PC-3 (cell line): ENCODE results near the gene ANKRD66. TPM values are rescaled to one million over a fixed set of nuclear protein-coding genes. Genes with fewer than 3 reads are reported as not detected.
"Not testable (repeated sequence)": the region's sequence is repeated elsewhere in the genome, so short reads cannot be mapped to it uniquely, and the experiment has no call there.

ENCODE experiments used
- ATAC-seq: fragments of 200-7000 bp; cut with Tn5 transposase; 2 replicates; pipeline ENCODE4 v1.9.1; 2020; ENCODE audit warnings: mild to moderate bottlenecking, moderate library complexity
- BruUV-seq: library from RNA; stranded (reverse); fragments of 400-500 nt; replicated peaks from 2 replicates; lab custom pipeline; 2021; lab: Mats Ljungman, UMichigan
- CTCF ChIA-PET: fragments of 300-600 bp; sonication (Branson Sonifier 250); formaldehyde crosslinking; loops from one replicate; lab custom pipeline; 2022; ENCODE audit warnings: antibody characterized with exemption; lab: Charles Lee
- POLR2A ChIA-PET: fragments of 300-600 bp; sonication (Branson Sonifier 250); formaldehyde crosslinking; loops from one replicate; lab custom pipeline; 2022; ENCODE audit warnings: antibody characterized with exemption; ENCODE audit not compliant: unreplicated experiment; lab: Charles Lee
- DNase-seq: peaks from one replicate; pipeline ENCODE4 v3.0.0-alpha.2; 2015
- H2AFZ ChIP-seq: fragments of 300-600 bp; sonication (generic); 2 replicates; pipeline ENCODE4 v1.6.0; 2016; ENCODE audit warnings: antibody characterized with exemption, low read length
- H3F3A ChIP-seq: fragments of 300-600 bp; sonication (generic); one replicate; pipeline ENCODE4 v1.6.0; 2017; ENCODE audit warnings: antibody characterized with exemption, low read length, control low read depth, mild to moderate bottlenecking; ENCODE audit not compliant: unreplicated experiment
- H3K27ac ChIP-seq: fragments of 300-600 bp; sonication (generic); 2 replicates; pipeline ENCODE4 v1.5.1; 2016; ENCODE audit warnings: mild to moderate bottlenecking, low read length
- H3K27me3 ChIP-seq: fragments of 300-600 bp; sonication (generic); 2 replicates; pipeline ENCODE4 v1.6.1; 2016; ENCODE audit warnings: low read length, mixed read lengths
- H3K36me3 ChIP-seq: fragments of 300-600 bp; sonication (generic); 2 replicates; pipeline ENCODE4 v1.6.1; 2016; ENCODE audit warnings: low read depth, mixed run types, low read length, mixed read lengths
- H3K4me1 ChIP-seq: fragments of 300-600 bp; sonication (generic); 2 replicates; pipeline ENCODE4 v1.5.1; 2016; ENCODE audit warnings: low read length; ENCODE audit not compliant: insufficient read depth
- H3K4me2 ChIP-seq: fragments of 300-600 bp; sonication (generic); 2 replicates; pipeline ENCODE4 v1.6.0; 2016; ENCODE audit warnings: low read length
- H3K4me3 ChIP-seq: fragments of 300-600 bp; sonication (generic); 2 replicates; pipeline ENCODE4 v1.5.1; 2016; ENCODE audit warnings: mild to moderate bottlenecking, low read length, mixed read lengths
- H3K79me2 ChIP-seq: fragments of 300-600 bp; sonication (generic); 2 replicates; pipeline ENCODE4 v1.6.1; 2017; ENCODE audit warnings: low read length, mixed read lengths
- H3K9ac ChIP-seq: fragments of 300-600 bp; sonication (generic); 2 replicates; pipeline ENCODE4 v1.6.0; 2016; ENCODE audit warnings: mild to moderate bottlenecking, low read length
- H3K9me2 ChIP-seq: fragments of 300-600 bp; sonication (generic); replicated peaks from 2 replicates; pipeline ENCODE4 v1.6.1; 2016; ENCODE audit warnings: mixed run types, low read length, mixed read lengths
- H3K9me3 ChIP-seq: fragments of 300-600 bp; sonication (generic); 2 replicates; pipeline ENCODE4 v1.6.1; 2016; ENCODE audit warnings: low read length, mixed read lengths
- H4K20me1 ChIP-seq: fragments of 300-600 bp; sonication (generic); 2 replicates; pipeline ENCODE4 v1.6.1; 2016; ENCODE audit warnings: low read length, mixed read lengths
- CTCF ChIP-seq: fragments of 300-600 bp; sonication (generic); conservative IDR thresholded peaks from 2 replicates; pipeline ENCODE4 v1.5.1; 2017; ENCODE audit warnings: antibody characterized with exemption, low read depth, mild to moderate bottlenecking, low read length
- EZH2 ChIP-seq: fragments of 300-600 bp; sonication (generic); IDR thresholded peaks from one replicate; pipeline ENCODE4 v1.6.1; 2017; ENCODE audit warnings: antibody characterized with exemption, mild to moderate bottlenecking, low read length; ENCODE audit not compliant: unreplicated experiment
- EZH2phosphoT487 ChIP-seq: fragments of 300-600 bp; sonication (generic); IDR thresholded peaks from 2 replicates; pipeline ENCODE4 v1.6.1; 2018; ENCODE audit warnings: mild to moderate bottlenecking, antibody characterized with exemption, low read length, borderline replicate concordance
- intact Hi-C: fragments of 100-400 bp; cut with micrococcal nuclease; formaldehyde crosslinking; loops from 2 replicates; pipeline ENCODE4 v1.9.0; 2023
- total RNA-seq: library from RNA; depleted of rRNA; stranded (reverse); fragments of >200 nt; gene quantifications from 2 replicates; pipeline ENCODE4 v1.2.3, GENCODE V29; 2014

ANKRD66 gene
- total RNA-seq, 1 experiment from 2014 or later: not detected

GRCh38 chr6:46763466-46763865 is 16.7 kb downstream of the ANKRD66 start:
- H4K20me1 ChIP-seq: no peaks in the 10 kb centered on the region
- intact Hi-C loops: no loop called here
- H3K4me2 ChIP-seq: no peak overlapping the region
- ChIA-PET POLR2A (interaction anchor here (0.5 kb wide), 1 partner anchor 56 kb away, joined by 3 read pairs; no protein-coding TSS in a partner anchor), CTCF (no interaction called here)
- ATAC-seq (no peak), DNase-seq (no peak)
- H3K9me2 ChIP-seq: no peaks in the 10 kb centered on the region
- BruUV-seq: no TSS peak
- H3K9me3 ChIP-seq: no peaks in the 10 kb centered on the region
- no peaks in the 10 kb centered on the region for H3K36me3 ChIP-seq
- H3K27ac ChIP-seq: no peak overlapping the region
- no peaks in the 10 kb centered on the region for H3K4me1 ChIP-seq
- no peak overlapping the region for H3K4me3 ChIP-seq
- no peaks in the 10 kb centered on the region for H3K79me2 ChIP-seq
- no peak overlapping the region for H2AFZ ChIP-seq
- H3F3A ChIP-seq: no peaks in the 10 kb centered on the region
- no peak overlapping the region for H3K9ac ChIP-seq
- TF ChIP-seq EZH2 (no peak), CTCF (no peak), EZH2phosphoT487 (no peak)
- no peaks in the 10 kb centered on the region for H3K27me3 ChIP-seq

- H3K27ac ChIP-seq, DNase-seq, H3K79me2 ChIP-seq, H3K4me3 ChIP-seq, H3K4me2 ChIP-seq, H2AFZ ChIP-seq, H3K9ac ChIP-seq, ATAC-seq, H3K27me3 ChIP-seq, H3K9me2 ChIP-seq, BruUV-seq, H3K4me1 ChIP-seq, H3K36me3 ChIP-seq, intact Hi-C loops, CTCF ChIA-PET, H3F3A ChIP-seq, POLR2A ChIA-PET, H4K20me1 ChIP-seq, H3K9me3 ChIP-seq: not testable (repeated sequence)
Observed at GRCh38 chr6:46764280-46764679, 17.5 kb downstream of the ANKRD66 start.

GRCh38 chr6:46764961-46765360 is 18.2 kb downstream of the ANKRD66 start:
- POLR2A ChIA-PET: no interaction called here
- TF ChIP-seq CTCF (no peak), EZH2phosphoT487 (no peak), EZH2 (no peak)
- ATAC-seq: no peak

More at GRCh38 chr6:46764961-46765360, 18.2 kb downstream of the ANKRD66 start:
- no peak overlapping the region for H3K4me2 ChIP-seq
- H3K9me3 ChIP-seq: no peaks in the 10 kb centered on the region
- no peaks in the 10 kb centered on the region for H3K4me1 ChIP-seq
- no peak overlapping the region for H2AFZ ChIP-seq
- no peaks in the 10 kb centered on the region for H4K20me1 ChIP-seq
- intact Hi-C loops: no loop called here
- CTCF ChIA-PET: no interaction called here
- H3K79me2 ChIP-seq: no peaks in the 10 kb centered on the region
- H3F3A ChIP-seq: no peaks in the 10 kb centered on the region
- H3K27me3 ChIP-seq: no peaks in the 10 kb centered on the region
- H3K27ac ChIP-seq: no peak overlapping the region
- no peaks in the 10 kb centered on the region for H3K9me2 ChIP-seq
- H3K36me3 ChIP-seq: no peaks in the 10 kb centered on the region
- no peak for DNase-seq
- no TSS peak for BruUV-seq
- H3K9ac ChIP-seq: no peak overlapping the region
- no peak overlapping the region for H3K4me3 ChIP-seq
